ENCODE measurements around the gene ZNF768.

- no peak for TF ChIP-seq CTCF (IDR thresholded peaks at IDR 0.05)
- TF ChIP-seq POLR2A (IDR thresholded peaks at IDR 0.05) = no peak
Observed at GRCh38 chr16:30551781-30552180, 25.4 kb upstream of the ZNF768 start.

Measured in adrenal gland (tissue), 5 donors.